Measurements from ENCODE around the gene PHLDB2. TPM values are rescaled to one million over a fixed set of nuclear protein-coding genes. Genes with fewer than 3 reads are reported as not detected.
A peak's percentile ranks its signal among the peaks of the same experiment; 100 is the strongest.

The PHLDB2 gene
- total and polyA plus RNA-seq, 2 donors (not counting 1 experiment from before 2014, with no cell fraction given), result 33.8 to 47.9 TPM

DNA sequence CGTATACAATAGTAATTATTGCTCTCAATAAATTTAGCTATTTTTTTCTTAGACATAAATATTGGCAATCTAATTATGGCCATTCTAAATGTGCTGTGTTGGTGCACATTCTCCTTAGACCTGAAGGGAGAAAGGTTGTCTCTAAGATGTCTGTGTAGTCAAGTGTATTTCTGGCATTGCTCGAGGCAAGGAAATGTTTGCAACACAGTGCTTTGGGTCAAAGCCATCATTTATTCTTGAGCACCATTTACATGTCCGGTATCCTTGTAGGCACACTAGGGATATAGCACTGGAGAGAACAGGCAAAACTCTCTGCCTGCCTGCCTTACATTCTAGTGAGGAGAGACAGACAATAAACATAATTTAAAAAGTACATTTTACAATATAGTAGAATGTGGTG is 2.6 kb upstream of the PHLDB2 start:
- Histone ChIP-seq H2AFZ (ENCODE audit: low read length) (no peak overlapping the region), H3K4me1 (ENCODE audit: control insufficient read depth, extremely low read depth, insufficient read depth, low read length) (peaks cover 3% of the 10 kb centered on the region), H3K9ac (ENCODE audit: insufficient read depth, low read length) (no peak overlapping the region), H3K27me3 (ENCODE audit: control insufficient read depth, insufficient read depth, low read length) (no peaks in the 10 kb centered on the region), H4K20me1 (ENCODE audit: control insufficient read depth, extremely low read depth, insufficient read depth, low read length) (no peaks in the 10 kb centered on the region), H3K27ac (ENCODE audit: insufficient read depth, low read length) (no peak overlapping the region), H3K4me3 (replicated peaks in 1 of 4; ENCODE audit: control extremely low read depth in 1 of 4, insufficient read depth in 1 of 4, low read depth in 3 of 4, low read length in 4 of 4) (no peak overlapping the region), H3K36me3 (ENCODE audit: control insufficient read depth, insufficient read depth, low read length) (no peaks in the 10 kb centered on the region), H3K9me3 (ENCODE audit: control insufficient read depth, insufficient read depth, low read depth, low read length) (no peaks in the 10 kb centered on the region), H3K79me2 (ENCODE audit: control insufficient read depth, insufficient read depth, low read length) (peaks cover 5% of the 10 kb centered on the region), H3K4me2 (ENCODE audit: extremely low read depth, insufficient read depth, low read length) (no peak overlapping the region)
- no peak for DNase-seq (ENCODE audit: low read depth in 2 of 2)
- TF ChIP-seq CTCF (conservative IDR thresholded peaks at IDR 0.05 in 1 of 2, IDR thresholded peaks at IDR 0.05 in 1 of 2; ENCODE audit: low read depth in 1 of 2, low read length in 2 of 2), result no peak
- TF ChIP-seq EZH2 (IDR thresholded peaks at IDR 0.05; ENCODE audit: low read length, missing control alignments), result no peak

DNA sequence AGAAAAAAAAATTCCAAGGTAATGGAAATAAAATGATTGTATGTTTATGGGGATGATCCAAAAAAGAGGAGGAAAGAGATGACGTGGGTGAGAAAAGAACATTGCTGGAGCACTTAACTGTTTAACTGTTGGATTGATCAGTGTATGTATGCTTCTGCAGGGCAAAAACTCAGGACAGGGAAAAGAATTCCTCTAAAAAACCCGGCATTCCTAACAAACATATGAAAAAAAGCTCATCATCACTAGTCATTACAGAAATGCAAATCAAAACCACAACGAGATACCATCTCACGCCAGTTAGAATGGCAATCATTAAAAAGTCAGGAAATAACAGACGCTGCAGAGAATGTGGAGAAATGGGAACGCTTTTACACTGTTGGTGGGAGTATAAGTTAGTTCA is 1.6 kb upstream of the PHLDB2 start:
- Histone ChIP-seq H3K4me2 (ENCODE audit: extremely low read depth, insufficient read depth, low read length) (no peak overlapping the region), H3K36me3 (ENCODE audit: control insufficient read depth, insufficient read depth, low read length) (no peaks in the 10 kb centered on the region), H3K79me2 (ENCODE audit: control insufficient read depth, insufficient read depth, low read length) (peaks cover 14% of the 10 kb centered on the region), H3K9ac (ENCODE audit: insufficient read depth, low read length) (no peak overlapping the region), H3K4me1 (ENCODE audit: control insufficient read depth, extremely low read depth, insufficient read depth, low read length) (peaks cover 3% of the 10 kb centered on the region), H2AFZ (ENCODE audit: low read length) (no peak overlapping the region), H3K27ac (ENCODE audit: insufficient read depth, low read length) (no peak overlapping the region), H4K20me1 (ENCODE audit: control insufficient read depth, extremely low read depth, insufficient read depth, low read length) (no peaks in the 10 kb centered on the region), H3K27me3 (ENCODE audit: control insufficient read depth, insufficient read depth, low read length) (no peaks in the 10 kb centered on the region), H3K4me3 (replicated peaks in 1 of 4; ENCODE audit: control extremely low read depth in 1 of 4, insufficient read depth in 1 of 4, low read depth in 3 of 4, low read length in 4 of 4) (no peak overlapping the region), H3K9me3 (ENCODE audit: control insufficient read depth, insufficient read depth, low read depth, low read length) (no peaks in the 10 kb centered on the region)
- TF ChIP-seq CTCF (conservative IDR thresholded peaks at IDR 0.05 in 1 of 2, IDR thresholded peaks at IDR 0.05 in 1 of 2; ENCODE audit: low read depth in 1 of 2, low read length in 2 of 2) (no peak), EZH2 (IDR thresholded peaks at IDR 0.05; ENCODE audit: low read length, missing control alignments) (no peak)
- DNase-seq (ENCODE audit: low read depth in 2 of 2), result peak in 1 of 2 donors; percentile 51

DNA sequence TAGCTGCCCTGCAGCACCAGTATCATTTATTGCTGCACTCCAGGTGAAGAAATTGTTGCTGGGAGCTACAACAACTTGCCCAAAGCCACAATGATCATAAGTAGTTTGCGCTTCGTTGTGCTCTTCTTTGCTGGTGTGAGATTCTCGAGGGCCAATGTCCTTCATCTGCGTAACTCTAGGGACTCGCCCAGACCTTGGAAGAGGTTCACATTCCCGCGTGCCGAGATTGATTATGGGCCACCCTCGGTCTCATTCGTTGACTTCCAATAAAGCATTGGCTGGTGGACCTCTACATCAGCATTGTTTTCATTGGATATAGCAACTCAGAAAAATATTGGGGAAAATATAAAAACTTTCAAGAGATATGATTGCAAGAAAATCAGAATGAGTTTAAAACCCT is 423 bp upstream of the PHLDB2 start:
- peak overlapping the region; percentile 70 to 96 (median 77) for H3K4me3 ChIP-seq (replicated peaks in 1 of 4; ENCODE audit: control extremely low read depth in 1 of 4, insufficient read depth in 1 of 4, low read depth in 3 of 4, low read length in 4 of 4)
- TF ChIP-seq EZH2 (IDR thresholded peaks at IDR 0.05; ENCODE audit: low read length, missing control alignments), result no peak
- no peak for TF ChIP-seq CTCF (conservative IDR thresholded peaks at IDR 0.05 in 1 of 2, IDR thresholded peaks at IDR 0.05 in 1 of 2; ENCODE audit: low read depth in 1 of 2, low read length in 2 of 2)
- peaks cover 3% of the 10 kb centered on the region for H3K4me1 ChIP-seq (ENCODE audit: control insufficient read depth, extremely low read depth, insufficient read depth, low read length)
- no peaks in the 10 kb centered on the region for H3K36me3 ChIP-seq (ENCODE audit: control insufficient read depth, insufficient read depth, low read length)
- no peak for DNase-seq (ENCODE audit: low read depth in 2 of 2)
- H4K20me1 ChIP-seq (ENCODE audit: control insufficient read depth, extremely low read depth, insufficient read depth, low read length), result no peaks in the 10 kb centered on the region
- no peak overlapping the region for H2AFZ ChIP-seq (ENCODE audit: low read length)
- H3K27ac ChIP-seq (ENCODE audit: insufficient read depth, low read length), result peak overlapping the region; percentile 94
- H3K79me2 ChIP-seq (ENCODE audit: control insufficient read depth, insufficient read depth, low read length), result peaks cover 24% of the 10 kb centered on the region
- no peaks in the 10 kb centered on the region for H3K9me3 ChIP-seq (ENCODE audit: control insufficient read depth, insufficient read depth, low read depth, low read length)
- H3K4me2 ChIP-seq (ENCODE audit: extremely low read depth, insufficient read depth, low read length), result peak overlapping the region; percentile 61
- no peaks in the 10 kb centered on the region for H3K27me3 ChIP-seq (ENCODE audit: control insufficient read depth, insufficient read depth, low read length)
- no peak overlapping the region for H3K9ac ChIP-seq (ENCODE audit: insufficient read depth, low read length)
